BLaER1 (cell line): Measurements from ENCODE around the gene GRK1.

Experiments
- H3K27ac ChIP-seq: shearing (Covaris generic); formaldehyde crosslinking; 2 replicates; pipeline ENCODE4 v1.8.1; 2022
- H3K27me3 ChIP-seq: shearing (Covaris generic); formaldehyde crosslinking; 2 replicates; pipeline ENCODE4 v1.8.1; 2022
- H3K36me3 ChIP-seq: shearing (Covaris generic); formaldehyde crosslinking; 2 replicates; pipeline ENCODE4 v1.8.1; 2022
- H3K4me1 ChIP-seq: shearing (Covaris generic); formaldehyde crosslinking; 2 replicates; pipeline ENCODE4 v1.8.1; 2022
- H3K4me2 ChIP-seq: shearing (Covaris generic); formaldehyde crosslinking; 2 replicates; pipeline ENCODE4 v1.8.1; 2022
- H3K4me3 ChIP-seq: shearing (Covaris generic); formaldehyde crosslinking; 2 replicates; pipeline ENCODE4 v1.8.1; 2022
- H3K9ac ChIP-seq: shearing (Covaris generic); formaldehyde crosslinking; 2 replicates; pipeline ENCODE4 v1.8.1; 2022
- H3K9me3 ChIP-seq: shearing (Covaris generic); formaldehyde crosslinking; 2 replicates; pipeline ENCODE4 v1.8.1; 2022
- H4K20me1 ChIP-seq: shearing (Covaris generic); formaldehyde crosslinking; 2 replicates; pipeline ENCODE4 v1.8.1; 2022
- Cebpa-rat ChIP-seq: shearing (Covaris generic); IDR thresholded peaks from 2 replicates; pipeline ENCODE4 v1.8.1; 2022

Gene GRK1

GRCh38 chr13:113655346-113656002, 11.5 kb upstream of the GRK1 start:
- H3K4me3 ChIP-seq: no peak overlapping the region
- no peaks in the 10 kb centered on the region for H3K36me3 ChIP-seq
- no peaks in the 10 kb centered on the region for H4K20me1 ChIP-seq
- TF ChIP-seq Cebpa-rat: no peak
- peaks cover 1% of the 10 kb centered on the region; the same call in 1 of the 2 replicates for H3K9me3 ChIP-seq
- H3K4me2 ChIP-seq: peak overlapping the region; percentile 87
- H3K9ac ChIP-seq: no peak overlapping the region
- H3K27ac ChIP-seq: no peak overlapping the region
- H3K27me3 ChIP-seq: peaks cover 9% of the 10 kb centered on the region; the same call in 1 of the 2 replicates
- peaks cover 78% of the 10 kb centered on the region for H3K4me1 ChIP-seq

GRCh38 chr13:113656003-113656588, 10.9 kb upstream of the GRK1 start:
- no peak for TF ChIP-seq Cebpa-rat
- H3K4me1 ChIP-seq: peaks cover 78% of the 10 kb centered on the region
- no peak overlapping the region; the same call in 1 of the 2 replicates for H3K27ac ChIP-seq
- H4K20me1 ChIP-seq: no peaks in the 10 kb centered on the region
- H3K4me3 ChIP-seq: no peak overlapping the region
- peaks cover 9% of the 10 kb centered on the region; the same call in 1 of the 2 replicates for H3K27me3 ChIP-seq
- H3K4me2 ChIP-seq: peak overlapping the region; percentile 87
- H3K9ac ChIP-seq: no peak overlapping the region
- H3K36me3 ChIP-seq: no peaks in the 10 kb centered on the region
- H3K9me3 ChIP-seq: peaks cover 7% of the 10 kb centered on the region; the same call in 1 of the 2 replicates

GRCh38 chr13:113656831-113657671, 10.0 kb upstream of the GRK1 start:
- H3K4me1 ChIP-seq: peaks cover 69% of the 10 kb centered on the region
- H3K36me3 ChIP-seq: no peaks in the 10 kb centered on the region
- H3K27me3 ChIP-seq: peaks cover 9% of the 10 kb centered on the region; the same call in 1 of the 2 replicates
- no peak for TF ChIP-seq Cebpa-rat
- H4K20me1 ChIP-seq: no peaks in the 10 kb centered on the region
- peak overlapping the region; percentile 87 for H3K4me2 ChIP-seq
- no peak overlapping the region for H3K27ac ChIP-seq
- peak overlapping the region; percentile 36; the same call in 1 of the 2 replicates for H3K4me3 ChIP-seq
- no peak overlapping the region for H3K9ac ChIP-seq
- H3K9me3 ChIP-seq: peaks cover 7% of the 10 kb centered on the region; the same call in 1 of the 2 replicates

GRCh38 chr13:113657851-113658741, 8.9 kb upstream of the GRK1 start, which contains the start of gene ATP4B:
Gene ATP4B, minus strand, starts transcription at chr13:113658198. Its CDS starts 54 bp downstream, at chr13:113658144.
- Histone ChIP-seq H3K36me3 (no peaks in the 10 kb centered on the region), H3K27me3 (peaks cover 9% of the 10 kb centered on the region; the same call in 1 of the 2 replicates), H3K4me2 (peak within 1 kb of the TSS; percentile 87), H3K4me1 (peaks cover 59% of the 10 kb centered on the region), H3K9me3 (peaks cover 7% of the 10 kb centered on the region; the same call in 1 of the 2 replicates), H3K9ac (peak within 1 kb of the TSS; percentile 40; the same call in 1 of the 2 replicates), H4K20me1 (no peaks in the 10 kb centered on the region), H3K4me3 (peak within 1 kb of the TSS; percentile 36; the same call in 1 of the 2 replicates), H3K27ac (peak within 1 kb of the TSS; percentile 39; the same call in 1 of the 2 replicates)
- TF ChIP-seq Cebpa-rat: no peak

- H3K4me3 ChIP-seq: no peak overlapping the region
- H3K36me3 ChIP-seq: no peaks in the 10 kb centered on the region
- H3K9ac ChIP-seq: no peak overlapping the region
- H3K4me1 ChIP-seq: peaks cover 51% of the 10 kb centered on the region
- H3K9me3 ChIP-seq: peaks cover 7% of the 10 kb centered on the region; the same call in 1 of the 2 replicates
- no peak overlapping the region for H3K27ac ChIP-seq
- H3K4me2 ChIP-seq: peak overlapping the region; percentile 87; the same call in 1 of the 2 replicates
- no peaks in the 10 kb centered on the region for H4K20me1 ChIP-seq
- no peak for TF ChIP-seq Cebpa-rat
- peaks cover 9% of the 10 kb centered on the region; the same call in 1 of the 2 replicates for H3K27me3 ChIP-seq
These were observed 8.2 kb upstream of the GRK1 start for GRCh38 chr13:113658836-113659235.

GRCh38 chr13:113659337-113659736, 7.7 kb upstream of the GRK1 start:
- Histone ChIP-seq H3K4me1 (peaks cover 46% of the 10 kb centered on the region), H3K4me3 (no peak overlapping the region), H3K27ac (no peak overlapping the region), H3K9ac (no peak overlapping the region), H3K36me3 (no peaks in the 10 kb centered on the region), H3K27me3 (peaks cover 9% of the 10 kb centered on the region; the same call in 1 of the 2 replicates), H3K4me2 (no peak overlapping the region), H4K20me1 (no peaks in the 10 kb centered on the region), H3K9me3 (peaks cover 7% of the 10 kb centered on the region; the same call in 1 of the 2 replicates)
- TF ChIP-seq Cebpa-rat: no peak

- peaks cover 9% of the 10 kb centered on the region; the same call in 1 of the 2 replicates for H3K27me3 ChIP-seq
These were observed 7.0 kb upstream of the GRK1 start for GRCh38 chr13:113660066-113660465.

GRCh38 chr13:113661509-113661908, 5.5 kb upstream of the GRK1 start:
- peaks cover 25% of the 10 kb centered on the region for H3K4me1 ChIP-seq
- H3K9ac ChIP-seq: no peak overlapping the region
- peak; percentile 53; the same call in 1 of the 2 replicates for TF ChIP-seq Cebpa-rat

More at GRCh38 chr13:113660066-113660465, 7.0 kb upstream of the GRK1 start:
- H3K27ac ChIP-seq: no peak overlapping the region
- no peak overlapping the region for H3K9ac ChIP-seq
- TF ChIP-seq Cebpa-rat: no peak
- peaks cover 7% of the 10 kb centered on the region; the same call in 1 of the 2 replicates for H3K9me3 ChIP-seq
- no peaks in the 10 kb centered on the region for H3K36me3 ChIP-seq
- H3K4me3 ChIP-seq: no peak overlapping the region
- H3K4me2 ChIP-seq: no peak overlapping the region
- no peaks in the 10 kb centered on the region for H4K20me1 ChIP-seq
- H3K4me1 ChIP-seq: peaks cover 39% of the 10 kb centered on the region

More at GRCh38 chr13:113661509-113661908, 5.5 kb upstream of the GRK1 start:
- no peak overlapping the region for H3K4me2 ChIP-seq
- H3K27ac ChIP-seq: no peak overlapping the region
- H3K4me3 ChIP-seq: no peak overlapping the region
- H3K9me3 ChIP-seq: peaks cover 7% of the 10 kb centered on the region; the same call in 1 of the 2 replicates
- H3K27me3 ChIP-seq: peaks cover 2% of the 10 kb centered on the region; the same call in 1 of the 2 replicates
- H4K20me1 ChIP-seq: no peaks in the 10 kb centered on the region
- H3K36me3 ChIP-seq: no peaks in the 10 kb centered on the region
